K562 (cell line): ENCODE data around the gene MYO6. TPM values are rescaled to one million over a fixed set of nuclear protein-coding genes. Genes with fewer than 3 reads are reported as not detected.

Experiments
- CHD7 ChIP-seq: fragments of 200-600 bp; sonication (generic); IDR thresholded peaks from one replicate; pipeline ENCODE4 v1.6.1; 2012; ENCODE audit warnings: mild to moderate bottlenecking, low read depth, low read length, inconsistent platforms
- HDAC6 ChIP-seq: IDR thresholded peaks from 2 replicates; pipeline ENCODE4 v1.6.1; 2012; ENCODE audit warnings: low read depth, mild to moderate bottlenecking, control low read depth, inconsistent platforms, low read length, moderate library complexity
- ILK ChIP-seq: fragments of 450-650 bp; IDR thresholded peaks from 2 replicates; pipeline ENCODE4 v1.6.1; 2016; ENCODE audit warnings: missing genetic modification characterization, low read depth, mild to moderate bottlenecking, missing compliant biosample characterization, moderate library complexity, borderline replicate concordance
- PPARD ChIP-seq: fragments of 250-450 bp; sonication (Bioruptor Pico); IDR thresholded peaks from 2 replicates; pipeline ENCODE4 v1.8.0; 2022; ENCODE audit warnings: inconsistent platforms, mild to moderate bottlenecking, moderate library complexity
- polyA plus RNA-seq, 8 experiments: library from polyadenylated mRNA; depleted of rRNA in 4 of 8; stranded (reverse) in 5 of 8; unstranded in 3 of 8; fragments of >200 nt; fragmentation: Nextera tagmentation in 2 of 8; fragmentation: Illumina TruSeq in 1 of 8; extraction: Ambion mirVana in 2 of 8; extraction: Trizol in 1 of 8; gene quantifications; 2 replicates each; pipeline versions ENCODE4 v1.2.1 to v1.2.3, GENCODE V29; 2011 to 2014; ENCODE audit warnings: inconsistent platforms in 1 of 8, missing spikeins in 1 of 8
- total RNA-seq, 7 experiments: library from RNA; depleted of rRNA in 6 of 7; stranded (reverse); fragments of >200 nt in 6 of 7; fragmentation: Illumina TruSeq in 2 of 7; extraction: Trizol in 2 of 7; gene quantifications; 2 replicates each; pipeline versions ENCODE4 v1.2.1 to v1.2.3, GENCODE V29; 2011 to 2021; ENCODE audit warnings: low replicate concordance in 1 of 7

Gene MYO6
- total and polyA plus RNA-seq, 9 of the 15 experiments (the other 6 are each of a cell fraction or from before 2014, with no cell fraction given) = 1.3 to 5.5 (median 2.7) TPM

GRCh38 chr6:75751443-75751842, 2.4 kb downstream of the MYO6 start (continued):
- TF ChIP-seq CHD7 (no peak), HDAC6 (no peak), ILK (no peak), PPARD (CRISPR knock-in tag) (no peak)
